ENCODE measurements around the gene PRKACB. TPM values are rescaled to one million over a fixed set of nuclear protein-coding genes. Genes with fewer than 3 reads are reported as not detected.
A peak's percentile ranks its signal among the peaks of the same experiment; 100 is the strongest.

PRKACB gene
- total RNA-seq, 3 donors from 2014 or later: 25.2 to 31.3 (median 26.4) TPM

DNA sequence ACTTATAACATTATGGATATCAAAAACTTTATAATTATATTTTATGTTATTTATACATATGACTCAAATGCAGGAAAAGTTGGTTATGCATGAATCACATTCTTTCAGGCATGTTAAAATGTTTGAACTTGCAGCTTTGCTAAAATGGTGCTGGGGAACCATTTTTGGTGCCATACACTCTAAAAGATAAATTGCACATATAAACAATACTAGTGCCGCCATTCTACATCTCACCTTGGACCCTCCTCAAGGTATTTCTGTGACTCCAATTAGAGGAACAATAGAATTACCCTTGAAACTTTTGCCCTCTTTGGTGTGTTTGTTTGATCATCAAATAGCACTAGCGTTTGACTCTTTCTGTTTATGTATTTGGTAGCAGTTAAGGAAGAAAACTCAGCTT lies 997 bp downstream of the PRKACB start:
- DNase-seq (ENCODE audit: low spot score in 2 of 2): no peak
- Histone ChIP-seq H3K9me3 (no peaks in the 10 kb centered on the region), H3K36me3 (no peaks in the 10 kb centered on the region), H3K27me3 (no peaks in the 10 kb centered on the region), H3K4me1 (no peaks in the 10 kb centered on the region), H3K4me3 (peak overlapping the region in 1 of 3 donors; percentile 20), H3K27ac (no peak overlapping the region)
- TF ChIP-seq POLR2A (IDR thresholded peaks at IDR 0.05) (no peak), POLR2AphosphoS5 (IDR thresholded peaks at IDR 0.05) (no peak)
- TF ChIP-seq, protein P1, sequence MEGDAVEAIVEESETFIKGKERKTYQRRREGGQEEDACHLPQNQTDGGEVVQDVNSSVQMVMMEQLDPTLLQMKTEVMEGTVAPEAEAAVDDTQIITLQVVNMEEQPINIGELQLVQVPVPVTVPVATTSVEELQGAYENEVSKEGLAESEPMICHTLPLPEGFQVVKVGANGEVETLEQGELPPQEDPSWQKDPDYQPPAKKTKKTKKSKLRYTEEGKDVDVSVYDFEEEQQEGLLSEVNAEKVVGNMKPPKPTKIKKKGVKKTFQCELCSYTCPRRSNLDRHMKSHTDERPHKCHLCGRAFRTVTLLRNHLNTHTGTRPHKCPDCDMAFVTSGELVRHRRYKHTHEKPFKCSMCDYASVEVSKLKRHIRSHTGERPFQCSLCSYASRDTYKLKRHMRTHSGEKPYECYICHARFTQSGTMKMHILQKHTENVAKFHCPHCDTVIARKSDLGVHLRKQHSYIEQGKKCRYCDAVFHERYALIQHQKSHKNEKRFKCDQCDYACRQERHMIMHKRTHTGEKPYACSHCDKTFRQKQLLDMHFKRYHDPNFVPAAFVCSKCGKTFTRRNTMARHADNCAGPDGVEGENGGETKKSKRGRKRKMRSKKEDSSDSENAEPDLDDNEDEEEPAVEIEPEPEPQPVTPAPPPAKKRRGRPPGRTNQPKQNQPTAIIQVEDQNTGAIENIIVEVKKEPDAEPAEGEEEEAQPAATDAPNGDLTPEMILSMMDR (IDR thresholded peaks at IDR 0.05): no peak
- intact Hi-C loops (cut with DNase I; ENCODE audit: low total_unique reads): no loop called here

DNA sequence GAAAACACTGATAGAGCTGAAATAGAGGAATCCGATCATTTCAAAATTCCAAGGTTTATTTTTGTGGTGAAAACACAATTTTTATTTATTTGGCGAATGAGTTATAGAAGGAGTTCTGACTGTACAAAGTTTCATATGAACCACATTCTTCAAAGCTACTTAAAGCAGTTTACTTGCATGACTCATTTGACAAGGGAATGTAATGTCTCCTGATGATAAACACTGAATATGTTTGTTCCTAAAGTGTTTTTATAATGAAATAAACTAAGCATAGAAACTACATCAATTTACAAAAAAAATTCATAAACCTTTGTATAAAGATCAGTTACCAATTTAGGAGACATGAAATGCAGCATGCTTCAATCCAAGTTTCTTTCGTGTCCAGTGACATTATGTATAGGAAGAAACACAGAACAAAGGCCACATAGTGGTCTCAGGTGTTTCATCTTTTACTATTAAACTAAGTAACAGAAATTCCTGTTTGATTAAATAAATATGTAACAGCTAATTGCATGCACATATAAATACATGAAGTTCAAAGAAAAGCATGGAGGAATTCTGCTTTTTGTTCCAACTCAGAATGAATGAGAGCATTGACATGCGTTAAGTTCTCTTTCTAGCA lies 2.5 kb downstream of the PRKACB start:
- intact Hi-C loops (cut with DNase I; ENCODE audit: low total_unique reads): no loop called here
- no peaks in the 10 kb centered on the region for H3K36me3 ChIP-seq

DNA sequence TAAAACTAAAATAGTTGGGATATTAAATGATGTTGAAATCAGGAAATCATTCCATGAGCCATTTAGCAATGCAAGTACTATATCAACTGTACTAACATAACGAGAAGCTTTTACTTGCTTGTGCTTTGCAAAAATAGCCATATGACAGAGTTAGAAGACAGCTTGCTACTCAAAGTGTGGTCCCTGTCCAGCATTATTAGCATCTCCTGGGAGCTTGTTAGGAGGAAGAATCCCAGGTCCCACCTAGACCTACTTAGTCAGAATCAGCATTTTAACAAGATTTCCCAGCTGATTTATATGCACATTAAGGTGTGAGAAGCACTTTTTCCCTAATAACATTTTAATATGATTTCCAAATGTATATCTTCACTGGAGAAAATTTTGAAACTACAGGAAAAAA lies 4.7 kb downstream of the PRKACB start:
- intact Hi-C loops (cut with DNase I; ENCODE audit: low total_unique reads): no loop called here
- TF ChIP-seq POLR2AphosphoS5 (IDR thresholded peaks at IDR 0.05) (no peak), POLR2A (IDR thresholded peaks at IDR 0.05) (no peak)
- TF ChIP-seq, protein P1 (IDR thresholded peaks at IDR 0.05): no peak
- Histone ChIP-seq H3K27me3 (no peaks in the 10 kb centered on the region), H3K4me1 (no peaks in the 10 kb centered on the region), H3K4me3 (no peak overlapping the region), H3K27ac (no peak overlapping the region), H3K9me3 (no peaks in the 10 kb centered on the region), H3K36me3 (no peaks in the 10 kb centered on the region)
- DNase-seq (ENCODE audit: low spot score in 2 of 2): no peak

More for the DNA sequence above, 2.5 kb downstream of the PRKACB start:
- H3K9me3 ChIP-seq: no peaks in the 10 kb centered on the region
- H3K4me1 ChIP-seq: no peaks in the 10 kb centered on the region
- TF ChIP-seq, protein P1 (IDR thresholded peaks at IDR 0.05): no peak
- no peak for TF ChIP-seq POLR2AphosphoS5 (IDR thresholded peaks at IDR 0.05)
- TF ChIP-seq POLR2A (IDR thresholded peaks at IDR 0.05): no peak
- no peak for DNase-seq (ENCODE audit: low spot score in 2 of 2)
- H3K4me3 ChIP-seq: no peak overlapping the region
- H3K27me3 ChIP-seq: no peaks in the 10 kb centered on the region
- H3K27ac ChIP-seq: no peak overlapping the region

DNA sequence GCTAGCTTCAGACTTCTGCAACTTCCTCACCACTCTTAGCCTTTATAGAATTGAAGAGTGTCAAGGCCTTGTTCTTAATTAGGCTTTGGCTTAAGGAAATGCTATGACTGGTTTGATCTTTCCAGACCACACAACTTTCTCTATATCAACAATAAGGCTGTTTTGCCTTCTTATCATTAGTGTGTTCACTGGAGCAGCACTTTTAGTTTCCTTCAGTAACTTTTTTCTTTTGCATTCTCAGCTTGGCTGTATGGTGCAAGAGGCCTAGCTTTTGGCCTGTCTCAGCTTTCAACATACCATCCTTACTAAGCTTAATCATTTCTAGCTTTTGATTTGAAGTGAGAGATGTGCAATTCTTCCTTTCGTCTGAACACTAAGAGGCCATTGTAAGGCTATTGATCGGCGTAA lies 8.6 kb downstream of the PRKACB start:
- no peak for DNase-seq (ENCODE audit: low spot score in 2 of 2)
- intact Hi-C loops (cut with DNase I; ENCODE audit: low total_unique reads): no loop called here
- Histone ChIP-seq H3K9me3 (no peaks in the 10 kb centered on the region), H3K36me3 (no peaks in the 10 kb centered on the region), H3K27ac (no peak overlapping the region), H3K27me3 (no peaks in the 10 kb centered on the region), H3K4me1 (no peaks in the 10 kb centered on the region), H3K4me3 (no peak overlapping the region)
- TF ChIP-seq POLR2A (IDR thresholded peaks at IDR 0.05) (no peak), POLR2AphosphoS5 (IDR thresholded peaks at IDR 0.05) (no peak)
- TF ChIP-seq, protein P1 (IDR thresholded peaks at IDR 0.05): no peak

DNA sequence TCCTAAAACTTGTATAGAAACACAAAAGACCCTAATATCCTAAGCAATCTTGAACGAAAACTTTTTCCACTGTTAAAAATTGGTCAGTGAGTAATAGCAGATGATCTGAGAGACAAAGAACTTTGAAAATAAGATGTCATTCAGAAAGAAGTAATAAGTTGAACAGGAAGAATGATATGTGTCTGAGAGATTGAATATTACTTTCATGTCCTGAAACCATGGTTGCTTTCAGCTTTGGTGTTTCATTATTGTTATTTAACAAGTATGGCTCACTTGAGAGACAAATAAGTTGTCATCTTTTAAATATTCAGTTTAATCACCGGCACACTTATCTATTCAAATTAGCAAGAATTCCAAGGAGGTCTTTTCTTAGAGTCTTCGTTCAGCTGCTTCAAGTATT lies 11.4 kb downstream of the PRKACB start:
- no peaks in the 10 kb centered on the region for H3K9me3 ChIP-seq
- H3K4me1 ChIP-seq: no peaks in the 10 kb centered on the region
- no peak overlapping the region for H3K4me3 ChIP-seq
- H3K27ac ChIP-seq: no peak overlapping the region
- TF ChIP-seq POLR2AphosphoS5 (IDR thresholded peaks at IDR 0.05): no peak
- TF ChIP-seq POLR2A (IDR thresholded peaks at IDR 0.05): no peak
- TF ChIP-seq, protein P1 (IDR thresholded peaks at IDR 0.05): no peak
- intact Hi-C loops (cut with DNase I; ENCODE audit: low total_unique reads): no loop called here
- DNase-seq (ENCODE audit: low spot score in 2 of 2): no peak
- H3K36me3 ChIP-seq: no peaks in the 10 kb centered on the region
- no peaks in the 10 kb centered on the region for H3K27me3 ChIP-seq

Data from breast epithelium (tissue), 4 donors.